ENCODE data around the gene TMOD1.

The TMOD1 gene

DNA sequence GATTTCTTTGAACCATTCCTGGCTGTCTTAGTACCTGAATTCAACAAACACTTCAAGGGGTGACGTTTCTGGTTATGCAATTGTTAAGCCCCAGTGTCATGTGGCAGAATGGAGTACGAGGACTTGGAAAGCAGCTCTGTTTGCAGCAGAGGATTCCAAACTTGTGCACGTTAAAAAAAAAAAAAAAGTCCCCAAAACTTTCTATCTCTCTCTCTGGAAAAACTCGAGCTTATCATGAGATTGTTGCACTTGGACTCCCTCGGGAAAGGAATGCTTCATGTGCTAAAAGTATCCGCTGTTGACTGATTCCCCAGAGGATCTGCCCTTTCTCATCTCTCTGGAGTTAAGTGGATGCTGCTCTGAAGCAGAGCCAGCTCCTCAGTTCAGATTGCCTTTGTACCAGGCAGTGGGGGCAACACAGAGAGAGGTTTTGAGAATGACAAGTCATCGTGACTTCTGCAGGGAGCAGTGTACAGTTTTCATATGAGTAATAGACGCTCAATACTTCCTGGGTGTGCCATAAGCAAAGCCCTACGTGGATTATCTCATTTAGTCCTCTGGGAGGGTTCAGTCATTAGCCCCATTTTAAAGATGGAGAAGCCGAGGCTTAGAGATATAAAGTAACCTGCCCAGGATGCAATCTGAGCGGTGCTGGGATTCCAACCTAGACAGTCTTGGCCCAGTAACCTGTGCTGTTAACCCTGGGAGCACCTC is 28.1 kb downstream of the TMOD1 start:
- no peak for DNase-seq (ENCODE audit: low spot score)
- ChIA-PET CTCF (interaction anchor here (0.6 to 0.7 kb wide), 2 partner anchors 61 to 69 kb away, joined by 3 read pairs; no protein-coding TSS in a partner anchor), POLR2A (ENCODE audit: low non-redundant PET) (no interaction called here)
- TF ChIP-seq, protein P1, sequence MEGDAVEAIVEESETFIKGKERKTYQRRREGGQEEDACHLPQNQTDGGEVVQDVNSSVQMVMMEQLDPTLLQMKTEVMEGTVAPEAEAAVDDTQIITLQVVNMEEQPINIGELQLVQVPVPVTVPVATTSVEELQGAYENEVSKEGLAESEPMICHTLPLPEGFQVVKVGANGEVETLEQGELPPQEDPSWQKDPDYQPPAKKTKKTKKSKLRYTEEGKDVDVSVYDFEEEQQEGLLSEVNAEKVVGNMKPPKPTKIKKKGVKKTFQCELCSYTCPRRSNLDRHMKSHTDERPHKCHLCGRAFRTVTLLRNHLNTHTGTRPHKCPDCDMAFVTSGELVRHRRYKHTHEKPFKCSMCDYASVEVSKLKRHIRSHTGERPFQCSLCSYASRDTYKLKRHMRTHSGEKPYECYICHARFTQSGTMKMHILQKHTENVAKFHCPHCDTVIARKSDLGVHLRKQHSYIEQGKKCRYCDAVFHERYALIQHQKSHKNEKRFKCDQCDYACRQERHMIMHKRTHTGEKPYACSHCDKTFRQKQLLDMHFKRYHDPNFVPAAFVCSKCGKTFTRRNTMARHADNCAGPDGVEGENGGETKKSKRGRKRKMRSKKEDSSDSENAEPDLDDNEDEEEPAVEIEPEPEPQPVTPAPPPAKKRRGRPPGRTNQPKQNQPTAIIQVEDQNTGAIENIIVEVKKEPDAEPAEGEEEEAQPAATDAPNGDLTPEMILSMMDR (conservative IDR thresholded peaks at IDR 0.05; ENCODE audit: low read depth), result no peak
- no peak overlapping the region for H3K27ac ChIP-seq

DNA sequence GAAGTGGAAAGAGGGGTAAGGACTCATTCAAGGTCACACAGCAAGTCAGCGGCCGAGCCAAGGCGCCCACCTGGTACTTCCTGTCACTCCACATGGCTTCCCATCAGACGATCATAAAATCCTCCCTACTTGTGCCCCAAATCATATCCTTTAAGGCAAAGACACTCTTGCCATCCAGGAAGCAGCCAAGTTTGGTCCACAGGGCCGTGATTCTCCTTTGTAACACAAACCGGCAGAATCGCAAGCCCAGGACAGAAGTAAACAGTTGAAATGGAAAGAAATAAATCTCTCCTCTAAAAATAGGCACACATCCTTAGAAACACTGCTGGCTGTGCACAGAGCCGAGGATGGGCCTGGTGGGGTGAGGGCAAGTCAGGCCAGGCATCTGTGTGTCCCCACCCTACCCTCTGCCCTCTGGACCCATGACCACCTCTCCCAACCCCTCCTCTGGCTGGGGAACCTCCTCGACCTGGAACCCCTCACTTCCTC is 30.5 kb downstream of the TMOD1 start:
- CTCF ChIA-PET, result interaction anchor here (0.8 kb wide), 1 partner anchor 23 kb away, joined by 3 read pairs; no protein-coding TSS in a partner anchor
- TF ChIP-seq, protein P1 (conservative IDR thresholded peaks at IDR 0.05; ENCODE audit: low read depth), result no peak
- DNase-seq (ENCODE audit: low spot score), result no peak
- H3K27ac ChIP-seq, result no peak overlapping the region
- POLR2A ChIA-PET (ENCODE audit: low non-redundant PET), result no interaction called here

DNA sequence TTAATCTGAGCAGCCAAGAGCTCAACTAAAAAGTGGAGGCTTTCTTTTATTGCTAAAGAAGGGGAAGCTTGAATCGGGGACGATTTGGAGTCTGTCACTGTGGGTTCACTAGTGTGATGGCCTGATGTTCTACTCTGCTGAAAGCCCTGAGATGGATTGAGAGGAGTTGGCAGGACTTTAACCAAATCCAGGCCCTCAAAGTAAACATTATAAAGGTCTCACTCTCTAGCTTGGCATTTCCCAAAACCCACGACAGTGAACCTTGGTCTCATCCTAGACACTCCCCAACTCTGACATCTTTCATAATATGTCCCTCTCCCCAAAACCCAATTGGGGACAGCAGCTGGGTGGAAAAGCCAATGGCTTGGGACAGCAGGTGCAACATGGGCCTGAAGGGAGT is 32.7 kb downstream of the TMOD1 start:
- ChIA-PET CTCF (interaction anchor here (0.6 kb wide), 1 partner anchor 329 kb away, joined by 3 read pairs; no protein-coding TSS in a partner anchor), POLR2A (ENCODE audit: low non-redundant PET) (no interaction called here)
- TF ChIP-seq, protein P1 (conservative IDR thresholded peaks at IDR 0.05; ENCODE audit: low read depth), result no peak
- H3K27ac ChIP-seq, result no peak overlapping the region
- no peak for DNase-seq (ENCODE audit: low spot score)

DNA sequence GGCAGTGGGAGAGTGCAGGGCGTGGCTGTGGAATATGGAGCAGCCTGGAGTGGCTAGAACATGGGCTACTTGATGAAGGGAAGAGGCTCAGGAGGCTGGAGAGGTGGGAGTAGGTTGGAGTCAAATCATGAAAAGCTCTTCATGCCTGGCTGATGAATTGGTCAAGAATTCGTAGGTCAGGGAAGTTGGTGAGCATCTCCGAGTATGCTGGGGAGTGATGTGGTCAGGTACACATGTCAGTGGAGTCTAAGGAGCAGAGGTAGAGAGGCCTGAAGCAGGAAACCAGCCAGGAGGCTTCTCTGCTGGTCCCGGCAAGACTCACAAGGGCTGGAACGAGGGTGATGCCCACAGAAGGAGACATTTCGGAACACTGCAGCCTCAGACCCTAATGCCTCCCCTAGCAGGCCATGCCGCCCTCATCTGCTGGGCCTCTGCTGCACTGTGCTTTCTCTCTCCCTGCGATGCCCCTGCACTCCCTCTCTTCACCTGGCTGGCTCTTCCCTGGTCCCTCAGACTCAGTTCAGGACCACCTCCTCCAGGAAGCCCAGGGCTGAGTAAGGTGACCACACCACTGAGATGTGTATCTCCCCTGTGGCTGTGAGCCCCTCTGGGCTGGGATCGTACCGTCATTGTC is 33.6 kb downstream of the TMOD1 start:
- no peak for DNase-seq (ENCODE audit: low spot score)
- TF ChIP-seq, protein P1 (conservative IDR thresholded peaks at IDR 0.05; ENCODE audit: low read depth), result no peak
- POLR2A ChIA-PET (ENCODE audit: low non-redundant PET), result no interaction called here
- H3K27ac ChIP-seq, result no peak overlapping the region
- CTCF ChIA-PET, result interaction anchor here (0.6 kb wide), 1 partner anchor 371 kb away, joined by 4 read pairs; no protein-coding TSS in a partner anchor

DNA sequence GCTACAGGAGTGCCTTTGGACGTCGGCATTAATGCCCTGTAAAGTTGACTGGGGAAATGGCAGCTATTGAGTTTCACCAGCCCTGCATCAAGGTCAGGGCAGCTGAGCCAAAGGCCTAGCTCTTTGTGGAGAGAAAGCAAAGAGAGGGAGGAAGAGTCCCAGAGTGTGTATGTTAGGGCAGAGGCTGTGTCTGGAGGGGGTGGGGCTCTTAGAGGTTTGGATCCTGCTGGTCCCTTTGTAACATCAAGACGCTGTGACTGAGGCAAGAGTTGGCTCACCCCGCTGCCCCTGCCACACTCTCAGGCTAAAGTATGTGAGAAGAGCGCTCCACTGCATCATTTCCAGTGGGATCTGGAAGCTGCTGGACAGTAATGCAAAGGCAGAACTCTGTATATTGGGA is 34.3 kb downstream of the TMOD1 start:
- TF ChIP-seq, protein P1 (conservative IDR thresholded peaks at IDR 0.05; ENCODE audit: low read depth), result no peak
- DNase-seq (ENCODE audit: low spot score), result no peak
- H3K27ac ChIP-seq, result no peak overlapping the region
- CTCF ChIA-PET, result interaction anchor here (0.6 kb wide), 1 partner anchor 370 kb away, joined by 4 read pairs; no protein-coding TSS in a partner anchor
- POLR2A ChIA-PET (ENCODE audit: low non-redundant PET), result no interaction called here

DNA sequence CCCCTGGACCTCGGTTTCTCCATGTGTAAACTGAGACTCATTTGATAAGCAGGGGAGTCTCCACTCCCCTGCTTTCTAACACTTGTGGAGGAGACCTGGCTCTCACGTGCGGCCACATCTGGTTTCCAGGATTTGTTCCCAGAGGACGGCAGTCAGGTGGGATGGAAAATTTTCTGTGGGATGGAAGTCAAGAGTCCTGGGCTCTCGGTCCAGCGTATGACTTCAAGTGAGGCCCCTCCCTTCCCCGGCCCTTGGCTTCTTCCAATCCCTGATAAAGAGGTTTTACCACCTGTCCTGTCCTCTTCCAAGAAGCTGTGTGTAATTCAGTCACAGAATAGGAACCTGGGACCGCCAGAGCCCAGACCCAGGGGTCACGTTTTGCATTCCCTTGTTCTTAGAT is 35.0 kb downstream of the TMOD1 start:
- no peak overlapping the region for H3K27ac ChIP-seq
- TF ChIP-seq, protein P1 (conservative IDR thresholded peaks at IDR 0.05; ENCODE audit: low read depth), result no peak
- ChIA-PET CTCF (interaction anchor here (1.3 kb wide), 1 partner anchor 63 kb away, joined by 4 read pairs; no protein-coding TSS in a partner anchor), POLR2A (ENCODE audit: low non-redundant PET) (no interaction called here)
- no peak for DNase-seq (ENCODE audit: low spot score)

Data from RWPE1 (cell line).